ENCODE measurements around the gene CTSA. TPM values are rescaled to one million over a fixed set of nuclear protein-coding genes. Genes with fewer than 3 reads are reported as not detected.

Gene CTSA
- total and polyA plus RNA-seq, 9 of the 15 experiments (the other 6 are each of a cell fraction or from before 2014, with no cell fraction given), result 8.8 to 61.7 (median 28.3) TPM

- peak; percentile 98 for TF ChIP-seq ZBTB40 (IDR thresholded peaks at IDR 0.05)
- no peak for TF ChIP-seq ZBTB40 (CRISPR knock-in tag; IDR thresholded peaks at IDR 0.05)
- peak; percentile 34; the same call in 1 of the 2 replicates for TF ChIP-seq CXXC5 (CRISPR knock-in tag; IDR thresholded peaks at IDR 0.05)
- TF ChIP-seq SMAD1 (IDR thresholded peaks at IDR 0.05; ENCODE audit: low read depth, low read length, partially characterized antibody), result no peak
- TF ChIP-seq CBFA2T2 (conservative IDR thresholded peaks at IDR 0.05), result no peak
- no peak for TF ChIP-seq TOE1 (IDR thresholded peaks at IDR 0.05; ENCODE audit: borderline replicate concordance)
- TF ChIP-seq TOE1 (CRISPR knock-in tag; IDR thresholded peaks at IDR 0.05; ENCODE audit: borderline replicate concordance, low read depth), result no peak
- no peak for TF ChIP-seq ZBTB17 (CRISPR knock-in tag; IDR thresholded peaks at IDR 0.05)
- no peak for TF ChIP-seq HDAC6 (IDR thresholded peaks at IDR 0.05; ENCODE audit: low read depth, low read length)
- TF ChIP-seq, protein P1, sequence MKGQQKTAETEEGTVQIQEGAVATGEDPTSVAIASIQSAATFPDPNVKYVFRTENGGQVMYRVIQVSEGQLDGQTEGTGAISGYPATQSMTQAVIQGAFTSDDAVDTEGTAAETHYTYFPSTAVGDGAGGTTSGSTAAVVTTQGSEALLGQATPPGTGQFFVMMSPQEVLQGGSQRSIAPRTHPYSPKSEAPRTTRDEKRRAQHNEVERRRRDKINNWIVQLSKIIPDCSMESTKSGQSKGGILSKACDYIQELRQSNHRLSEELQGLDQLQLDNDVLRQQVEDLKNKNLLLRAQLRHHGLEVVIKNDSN (CRISPR knock-in tag; IDR thresholded peaks at IDR 0.05), result no peak
- TF ChIP-seq POLR2AphosphoS2 (IDR thresholded peaks at IDR 0.05; ENCODE audit: low read length), result no peak
- peak; percentile 60 for TF ChIP-seq ELF2 (CRISPR knock-in tag; IDR thresholded peaks at IDR 0.05)
- peak; percentile 43 for TF ChIP-seq HCFC1 (IDR thresholded peaks at IDR 0.05; ENCODE audit: low read depth, low read length)
These were observed 33.8 kb upstream of the CTSA start, which contains the start of the genes ACOT8 and ZSWIM3 (continued) for GRCh38 chr20:45857114-45857881.

Measured in K562 (cell line).